OCI-LY1 (cell line): ENCODE measurements around the gene PRRX1.

Experiments used
- H2AFZ ChIP-seq: fragments of 200-600 bp; sonication (generic), shearing (Covaris generic); 2 replicates; pipeline ENCODE4 v1.6.0; 2014; ENCODE audit warnings: antibody characterized with exemption, mild to moderate bottlenecking, low read length
- H3F3A ChIP-seq: fragments of 200-600 bp; sonication (generic), shearing (Covaris generic); 2 replicates; pipeline ENCODE4 v1.6.0; 2014; ENCODE audit warnings: mild to moderate bottlenecking, antibody characterized with exemption, low read length, moderate library complexity; ENCODE audit not compliant: insufficient read depth
- H3K27ac ChIP-seq: fragments of 200-600 bp; sonication (generic); 2 replicates; pipeline ENCODE4 v1.5.1; 2014; ENCODE audit warnings: low read length, mixed run types, mild to moderate bottlenecking, low read depth; ENCODE audit not compliant: poor library complexity, severe bottlenecking
- H3K27me3 ChIP-seq: fragments of 200-600 bp; sonication (generic); 2 replicates; pipeline ENCODE4 v1.6.0; 2014; ENCODE audit warnings: antibody characterized with exemption, mild to moderate bottlenecking, low read length, moderate library complexity; ENCODE audit not compliant: insufficient read depth
- H3K36me3 ChIP-seq: fragments of 200-600 bp; sonication (generic); 2 replicates; pipeline ENCODE4 v1.6.1; 2014; ENCODE audit warnings: mild to moderate bottlenecking, antibody characterized with exemption, low read length, moderate library complexity, mixed read lengths; ENCODE audit not compliant: insufficient read depth
- H3K4me1 ChIP-seq: fragments of 200-600 bp; sonication (generic); 2 replicates; pipeline ENCODE4 v1.5.1; 2014; ENCODE audit warnings: mild to moderate bottlenecking, low read length, moderate library complexity; ENCODE audit not compliant: insufficient read depth, severe bottlenecking
- H3K4me2 ChIP-seq: fragments of 200-600 bp; sonication (generic), shearing (Covaris generic); 2 replicates; pipeline ENCODE4 v1.6.1; 2014; ENCODE audit warnings: low read length
- H3K4me3 ChIP-seq: fragments of 200-600 bp; sonication (generic); 2 replicates; pipeline ENCODE4 v1.5.1; 2014; ENCODE audit warnings: low read length, low read depth, mild to moderate bottlenecking, mixed read lengths; ENCODE audit not compliant: poor library complexity, severe bottlenecking
- H3K79me2 ChIP-seq: fragments of 200-600 bp; shearing (Covaris generic); 2 replicates; pipeline ENCODE4 v1.6.1; 2016; ENCODE audit warnings: mixed run types, low read length, mixed read lengths; ENCODE audit not compliant: insufficient read depth
- H3K9ac ChIP-seq: fragments of 200-600 bp; sonication (generic), shearing (Covaris generic); 2 replicates; pipeline ENCODE4 v1.6.1; 2014; ENCODE audit warnings: mild to moderate bottlenecking, low read length, mixed read lengths
- H3K9me2 ChIP-seq: fragments of 200-600 bp; sonication (generic), shearing (Covaris generic); 2 replicates; pipeline ENCODE4 v1.6.1; 2014; ENCODE audit warnings: low read depth, mild to moderate bottlenecking, low read length, mixed read lengths
- H3K9me3 ChIP-seq: fragments of 200-600 bp; shearing (Covaris generic); 2 replicates; pipeline ENCODE4 v1.6.1; 2014; ENCODE audit warnings: low read length, mixed read lengths
- H4K20me1 ChIP-seq: fragments of 200-600 bp; sonication (generic), shearing (Covaris generic); 2 replicates; pipeline ENCODE4 v1.6.0; 2016; ENCODE audit warnings: mild to moderate bottlenecking, low read length; ENCODE audit not compliant: insufficient read depth
- EZH2 ChIP-seq: fragments of 200-600 bp; sonication (generic), shearing (Covaris generic); IDR thresholded peaks from 2 replicates; pipeline ENCODE4 v1.8.0; 2017; ENCODE audit warnings: borderline replicate concordance, mixed run types, mild to moderate bottlenecking, antibody characterized with exemption, low read length, moderate library complexity, mixed read lengths
- TF ChIP-seq, protein P1 (sequence below): fragments of 200-600 bp; sonication (generic), shearing (Covaris generic); IDR thresholded peaks from 2 replicates; pipeline ENCODE4 v1.5.1; 2017; ENCODE audit warnings: mild to moderate bottlenecking, antibody characterized with exemption, low read length, moderate library complexity, mixed read lengths

PRRX1 gene

DNA sequence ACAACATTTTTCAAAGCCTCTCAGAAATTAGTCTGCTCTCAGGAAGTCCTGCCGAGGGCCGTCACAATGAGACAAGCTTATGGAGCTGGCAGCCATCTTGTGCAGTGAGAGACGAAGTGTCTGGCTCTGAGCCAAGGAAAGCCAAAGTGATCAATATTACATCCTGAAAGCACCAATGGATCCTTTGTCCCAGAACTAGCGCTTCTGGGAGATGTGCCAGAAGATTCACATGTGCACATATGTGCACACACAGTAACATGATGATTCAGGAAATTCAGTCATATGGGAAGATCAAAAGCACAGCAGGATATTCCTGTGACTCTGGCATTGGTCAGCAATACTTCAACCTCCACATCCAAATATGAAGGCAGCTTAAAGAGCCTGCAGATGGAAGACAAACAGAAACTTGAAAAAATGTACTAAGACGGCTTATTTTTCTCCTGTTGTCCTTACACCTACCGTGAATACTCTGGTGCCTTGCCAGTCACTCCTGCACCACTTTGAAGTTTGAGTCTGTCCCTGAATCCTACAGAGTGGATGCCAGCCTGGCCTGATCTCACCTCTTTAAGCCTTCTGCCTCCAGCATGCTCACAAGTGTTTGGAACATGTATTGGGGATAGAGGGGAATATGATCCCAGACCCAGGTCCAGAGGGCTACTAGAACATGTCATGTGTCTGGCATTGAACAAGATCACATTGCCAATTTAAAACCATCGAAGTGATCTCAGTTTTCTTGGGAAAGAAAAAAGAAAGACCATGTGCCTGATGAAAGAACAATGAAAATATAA, 44.5 kb upstream of the PRRX1 start:
- Histone ChIP-seq H3K9me3 (no peaks in the 10 kb centered on the region), H3K9me2 (no peaks in the 10 kb centered on the region), H3K27ac (no peak overlapping the region), H3K4me2 (no peak overlapping the region), H3K9ac (no peak overlapping the region), H3K27me3 (no peaks in the 10 kb centered on the region), H4K20me1 (no peaks in the 10 kb centered on the region), H3K79me2 (no peaks in the 10 kb centered on the region), H3K4me1 (no peaks in the 10 kb centered on the region), H3K4me3 (no peak overlapping the region), H2AFZ (no peak overlapping the region), H3F3A (no peaks in the 10 kb centered on the region), H3K36me3 (no peaks in the 10 kb centered on the region)
- TF ChIP-seq, protein P1, sequence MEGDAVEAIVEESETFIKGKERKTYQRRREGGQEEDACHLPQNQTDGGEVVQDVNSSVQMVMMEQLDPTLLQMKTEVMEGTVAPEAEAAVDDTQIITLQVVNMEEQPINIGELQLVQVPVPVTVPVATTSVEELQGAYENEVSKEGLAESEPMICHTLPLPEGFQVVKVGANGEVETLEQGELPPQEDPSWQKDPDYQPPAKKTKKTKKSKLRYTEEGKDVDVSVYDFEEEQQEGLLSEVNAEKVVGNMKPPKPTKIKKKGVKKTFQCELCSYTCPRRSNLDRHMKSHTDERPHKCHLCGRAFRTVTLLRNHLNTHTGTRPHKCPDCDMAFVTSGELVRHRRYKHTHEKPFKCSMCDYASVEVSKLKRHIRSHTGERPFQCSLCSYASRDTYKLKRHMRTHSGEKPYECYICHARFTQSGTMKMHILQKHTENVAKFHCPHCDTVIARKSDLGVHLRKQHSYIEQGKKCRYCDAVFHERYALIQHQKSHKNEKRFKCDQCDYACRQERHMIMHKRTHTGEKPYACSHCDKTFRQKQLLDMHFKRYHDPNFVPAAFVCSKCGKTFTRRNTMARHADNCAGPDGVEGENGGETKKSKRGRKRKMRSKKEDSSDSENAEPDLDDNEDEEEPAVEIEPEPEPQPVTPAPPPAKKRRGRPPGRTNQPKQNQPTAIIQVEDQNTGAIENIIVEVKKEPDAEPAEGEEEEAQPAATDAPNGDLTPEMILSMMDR = no peak
- TF ChIP-seq EZH2 = no peak

- Histone ChIP-seq H3K27ac (no peak overlapping the region), H3K4me2 (no peak overlapping the region)
Measured at GRCh38 chr1:170620164-170620563, 43.8 kb upstream of the PRRX1 start.

DNA sequence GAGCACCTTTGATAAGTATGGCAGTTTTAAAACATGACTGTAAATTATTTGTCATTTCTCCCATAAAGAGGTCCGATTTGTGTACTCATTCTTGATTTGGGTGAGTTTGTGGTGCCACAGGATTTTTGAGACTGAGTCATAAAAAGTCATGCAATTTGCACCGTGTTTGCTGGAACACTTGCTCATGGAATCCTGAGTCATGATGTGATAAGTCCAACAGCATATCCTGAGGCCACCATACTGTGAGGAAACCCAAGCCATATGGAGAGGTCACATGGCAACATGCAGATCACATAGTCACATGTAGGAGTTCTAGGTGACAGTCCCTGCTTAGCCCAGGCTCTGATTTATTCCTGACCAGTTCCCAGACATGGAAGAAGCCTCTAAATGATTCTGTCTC, 40.8 kb upstream of the PRRX1 start:
- Histone ChIP-seq H3K9me3 (no peaks in the 10 kb centered on the region), H3K36me3 (no peaks in the 10 kb centered on the region), H3K4me1 (no peaks in the 10 kb centered on the region), H3K27me3 (no peaks in the 10 kb centered on the region), H3K4me2 (no peak overlapping the region), H3K27ac (no peak overlapping the region), H4K20me1 (no peaks in the 10 kb centered on the region), H3K9me2 (no peaks in the 10 kb centered on the region), H3K9ac (no peak overlapping the region), H3K4me3 (no peak overlapping the region), H3K79me2 (no peaks in the 10 kb centered on the region), H2AFZ (no peak overlapping the region), H3F3A (no peaks in the 10 kb centered on the region)
- TF ChIP-seq, protein P1 = no peak
- TF ChIP-seq EZH2 = no peak

More at GRCh38 chr1:170620164-170620563, 43.8 kb upstream of the PRRX1 start:
- Histone ChIP-seq H3K9me2 (no peaks in the 10 kb centered on the region), H3K4me3 (no peak overlapping the region), H3K36me3 (no peaks in the 10 kb centered on the region), H3K9ac (no peak overlapping the region), H4K20me1 (no peaks in the 10 kb centered on the region), H3F3A (no peaks in the 10 kb centered on the region), H3K4me1 (no peaks in the 10 kb centered on the region), H3K79me2 (no peaks in the 10 kb centered on the region), H3K27me3 (no peaks in the 10 kb centered on the region), H3K9me3 (no peaks in the 10 kb centered on the region), H2AFZ (no peak overlapping the region)
- TF ChIP-seq EZH2 = no peak
- TF ChIP-seq, protein P1 = no peak
